ENCODE data around the gene THSD7B.

Gene THSD7B

DNA sequence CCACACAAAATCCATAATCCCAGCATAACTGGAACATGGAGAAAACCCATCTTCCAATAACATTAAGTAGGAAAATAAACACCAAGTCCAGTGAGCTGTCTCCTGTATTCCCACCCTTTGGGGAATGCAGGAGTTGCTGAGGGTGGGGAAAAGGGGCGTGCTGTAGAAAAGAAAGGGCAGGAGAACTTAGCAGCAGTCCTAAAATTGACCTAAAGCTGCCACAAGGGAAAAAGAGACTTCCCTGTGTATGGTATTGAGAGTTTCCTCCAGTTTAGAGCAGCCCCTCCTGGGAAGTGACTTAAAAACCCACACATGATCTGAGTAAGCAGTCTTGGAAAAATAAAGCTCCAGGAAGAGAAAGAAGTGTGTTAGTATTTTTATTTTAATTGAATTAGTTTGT, 428.8 kb downstream of the THSD7B start:
- H3K4me3 ChIP-seq (ENCODE audit: low read length in 2 of 2), result no peak overlapping the region
- no peaks in the 10 kb centered on the region for H3K27me3 ChIP-seq (ENCODE audit: control insufficient read depth in 3 of 3, insufficient read depth in 3 of 3, low read depth in 1 of 3, low read length in 3 of 3)
- H3K36me3 ChIP-seq (replicated peaks in 1 of 2; ENCODE audit: control insufficient read depth in 2 of 2, insufficient read depth in 2 of 2, low read length in 2 of 2), result no peaks in the 10 kb centered on the region
- no peak overlapping the region for H3K27ac ChIP-seq (replicated peaks; ENCODE audit: low read length)
- no peak overlapping the region for H4K91ac ChIP-seq (ENCODE audit: low read depth, low read length, poor library complexity)
- H3K4me2 ChIP-seq (ENCODE audit: insufficient read depth, low read length, poor library complexity, severe bottlenecking), result no peak overlapping the region
- no peaks in the 10 kb centered on the region for H3K9me3 ChIP-seq (replicated peaks in 1 of 2; ENCODE audit: control insufficient read depth in 2 of 2, insufficient read depth in 1 of 2, low read depth in 1 of 2, low read length in 2 of 2)
- H3K18ac ChIP-seq (ENCODE audit: low read length), result no peak overlapping the region
- no peak overlapping the region for H2BK12ac ChIP-seq (ENCODE audit: low read length)
- H3K9ac ChIP-seq (ENCODE audit: low read depth, low read length, poor library complexity), result no peak overlapping the region
- no peak overlapping the region for H2AK5ac ChIP-seq (ENCODE audit: low read depth, low read length)
- H2BK120ac ChIP-seq (ENCODE audit: low read depth, low read length), result no peak overlapping the region
- H3K4me1 ChIP-seq (ENCODE audit: control insufficient read depth in 2 of 2, insufficient read depth in 1 of 2, low read depth in 1 of 2, low read length in 2 of 2), result peaks cover 0 to 2% of the 10 kb centered on the region in 2 donors
- no peak overlapping the region for H2AFZ ChIP-seq (ENCODE audit: low read length)
- H4K8ac ChIP-seq (ENCODE audit: low read depth, low read length), result no peak overlapping the region
- H2BK5ac ChIP-seq (ENCODE audit: low read length), result no peak overlapping the region
- no peak for DNase-seq (ENCODE audit: low spot score)
- no peak overlapping the region for H3K14ac ChIP-seq (ENCODE audit: low read length)
- no peak overlapping the region for H3K4ac ChIP-seq (ENCODE audit: low read length)
- no peak overlapping the region for H3K23ac ChIP-seq (ENCODE audit: low read depth, low read length, poor library complexity)
- no CpG with 5 or more reads among the region's 1 CpG for WGBS, 2 donors (ENCODE audit: extremely low coverage in 2 of 2, insufficient read length in 2 of 2, insufficient replicate concordance in 1 of 2)
- no peak overlapping the region for H2BK15ac ChIP-seq (ENCODE audit: low read length)
- H3K79me1 ChIP-seq (ENCODE audit: low read depth, low read length), result no peaks in the 10 kb centered on the region

DNA sequence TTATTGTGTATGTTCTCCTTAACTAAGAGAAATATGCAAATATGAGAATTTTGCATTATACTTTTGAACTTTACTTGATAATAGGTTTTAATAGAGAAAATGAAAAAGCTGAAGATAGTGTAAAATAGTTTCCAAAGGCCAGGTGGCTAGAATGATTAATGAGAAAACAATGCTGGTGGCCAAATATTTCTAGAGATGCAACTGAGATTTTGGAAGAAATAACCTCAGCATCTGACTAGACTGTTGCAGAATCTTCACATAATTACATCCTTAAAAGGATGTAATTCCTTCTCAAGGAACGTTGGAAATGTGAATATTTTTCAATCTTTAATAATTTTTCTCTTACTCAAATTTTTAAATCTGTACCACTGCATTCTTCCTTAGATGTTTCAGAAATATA, 434.4 kb downstream of the THSD7B start:
- Histone ChIP-seq H3K4me3 (ENCODE audit: low read length in 2 of 2) (no peak overlapping the region), H3K23ac (ENCODE audit: low read depth, low read length, poor library complexity) (no peak overlapping the region), H2BK12ac (ENCODE audit: low read length) (no peak overlapping the region), H4K91ac (ENCODE audit: low read depth, low read length, poor library complexity) (no peak overlapping the region), H3K4me2 (ENCODE audit: insufficient read depth, low read length, poor library complexity, severe bottlenecking) (no peak overlapping the region), H3K27ac (replicated peaks; ENCODE audit: low read length) (no peak overlapping the region), H2BK5ac (ENCODE audit: low read length) (no peak overlapping the region), H3K36me3 (replicated peaks in 1 of 2; ENCODE audit: control insufficient read depth in 2 of 2, insufficient read depth in 2 of 2, low read length in 2 of 2) (no peaks in the 10 kb centered on the region), H2BK15ac (ENCODE audit: low read length) (no peak overlapping the region), H3K79me1 (ENCODE audit: low read depth, low read length) (no peaks in the 10 kb centered on the region), H2AFZ (ENCODE audit: low read length) (no peak overlapping the region), H2AK5ac (ENCODE audit: low read depth, low read length) (no peak overlapping the region), H3K4me1 (ENCODE audit: control insufficient read depth in 2 of 2, insufficient read depth in 1 of 2, low read depth in 1 of 2, low read length in 2 of 2) (no peaks in the 10 kb centered on the region), H3K9me3 (replicated peaks in 1 of 2; ENCODE audit: control insufficient read depth in 2 of 2, insufficient read depth in 1 of 2, low read depth in 1 of 2, low read length in 2 of 2) (no peaks in the 10 kb centered on the region), H3K9ac (ENCODE audit: low read depth, low read length, poor library complexity) (no peak overlapping the region), H3K14ac (ENCODE audit: low read length) (no peak overlapping the region), H3K4ac (ENCODE audit: low read length) (no peak overlapping the region), H4K8ac (ENCODE audit: low read depth, low read length) (no peak overlapping the region), H3K27me3 (ENCODE audit: control insufficient read depth in 3 of 3, insufficient read depth in 3 of 3, low read depth in 1 of 3, low read length in 3 of 3) (no peaks in the 10 kb centered on the region), H2BK120ac (ENCODE audit: low read depth, low read length) (no peak overlapping the region), H3K18ac (ENCODE audit: low read length) (no peak overlapping the region)
- no CpG with 5 or more reads among the region's 1 CpG for WGBS, 2 donors (ENCODE audit: extremely low coverage in 2 of 2, insufficient read length in 2 of 2, insufficient replicate concordance in 1 of 2)
- no peak for DNase-seq (ENCODE audit: low spot score)

DNA sequence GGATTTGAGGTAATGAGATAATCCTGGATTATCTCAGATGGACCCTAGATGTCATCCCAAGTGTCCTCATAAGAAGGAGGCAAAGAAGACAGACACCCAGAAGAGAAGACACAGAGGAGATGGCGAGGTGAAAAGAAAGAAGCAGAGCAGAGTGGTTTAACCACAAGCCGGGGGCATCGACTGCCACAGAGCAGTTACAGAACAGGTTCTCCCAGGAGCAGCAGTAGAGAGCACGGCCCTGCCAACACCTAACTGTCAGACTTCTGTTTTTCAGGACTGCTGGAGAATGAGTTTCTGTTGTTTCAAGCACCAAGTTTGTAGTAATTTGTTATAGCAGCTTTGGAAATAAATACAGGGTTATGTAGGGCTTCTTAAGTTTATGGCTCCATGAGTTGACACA, 437.0 kb downstream of the THSD7B start:
- Histone ChIP-seq H2AFZ (ENCODE audit: low read length) (no peak overlapping the region), H4K8ac (ENCODE audit: low read depth, low read length) (no peak overlapping the region), H3K4ac (ENCODE audit: low read length) (no peak overlapping the region), H2BK120ac (ENCODE audit: low read depth, low read length) (no peak overlapping the region), H3K4me2 (ENCODE audit: insufficient read depth, low read length, poor library complexity, severe bottlenecking) (no peak overlapping the region), H3K9me3 (replicated peaks in 1 of 2; ENCODE audit: control insufficient read depth in 2 of 2, insufficient read depth in 1 of 2, low read depth in 1 of 2, low read length in 2 of 2) (no peaks in the 10 kb centered on the region), H3K9ac (ENCODE audit: low read depth, low read length, poor library complexity) (no peak overlapping the region), H3K27ac (replicated peaks; ENCODE audit: low read length) (no peak overlapping the region), H3K14ac (ENCODE audit: low read length) (no peak overlapping the region), H3K18ac (ENCODE audit: low read length) (no peak overlapping the region), H2BK12ac (ENCODE audit: low read length) (no peak overlapping the region), H3K36me3 (replicated peaks in 1 of 2; ENCODE audit: control insufficient read depth in 2 of 2, insufficient read depth in 2 of 2, low read length in 2 of 2) (no peaks in the 10 kb centered on the region), H3K23ac (ENCODE audit: low read depth, low read length, poor library complexity) (no peak overlapping the region), H3K4me3 (ENCODE audit: low read length in 2 of 2) (no peak overlapping the region), H4K91ac (ENCODE audit: low read depth, low read length, poor library complexity) (no peak overlapping the region), H3K79me1 (ENCODE audit: low read depth, low read length) (no peaks in the 10 kb centered on the region), H2AK5ac (ENCODE audit: low read depth, low read length) (no peak overlapping the region), H2BK5ac (ENCODE audit: low read length) (no peak overlapping the region), H2BK15ac (ENCODE audit: low read length) (no peak overlapping the region), H3K27me3 (ENCODE audit: control insufficient read depth in 3 of 3, insufficient read depth in 3 of 3, low read depth in 1 of 3, low read length in 3 of 3) (no peaks in the 10 kb centered on the region), H3K4me1 (ENCODE audit: control insufficient read depth in 2 of 2, insufficient read depth in 1 of 2, low read depth in 1 of 2, low read length in 2 of 2) (no peaks in the 10 kb centered on the region)
- WGBS, 2 donors (ENCODE audit: extremely low coverage in 2 of 2, insufficient read length in 2 of 2, insufficient replicate concordance in 1 of 2), result no CpG with 5 or more reads among the region's 4 CpGs
- no peak for DNase-seq (ENCODE audit: low spot score)

DNA sequence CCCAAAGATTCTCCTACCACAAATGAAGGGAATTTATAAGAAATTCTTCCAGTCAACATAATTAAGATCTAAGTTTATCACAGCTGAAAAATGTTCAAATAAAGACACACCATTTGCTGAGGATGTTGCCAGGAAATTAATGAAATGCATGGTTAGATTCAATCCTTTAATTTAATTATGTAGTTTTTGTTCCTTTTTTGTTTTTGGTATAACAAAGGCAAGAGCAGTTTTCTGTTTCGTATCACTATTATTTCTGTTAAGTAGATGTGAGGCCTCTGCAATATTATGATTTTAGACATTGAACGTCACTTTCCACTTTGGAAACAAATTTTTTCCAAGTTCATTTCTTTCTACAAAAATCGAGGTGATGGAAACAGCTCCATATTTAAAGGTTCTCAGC, 440.0 kb downstream of the THSD7B start:
- Histone ChIP-seq H2AFZ (ENCODE audit: low read length) (no peak overlapping the region), H4K91ac (ENCODE audit: low read depth, low read length, poor library complexity) (no peak overlapping the region), H3K4me3 (ENCODE audit: low read length in 2 of 2) (no peak overlapping the region), H4K8ac (ENCODE audit: low read depth, low read length) (no peak overlapping the region), H3K4me2 (ENCODE audit: insufficient read depth, low read length, poor library complexity, severe bottlenecking) (no peak overlapping the region), H3K4ac (ENCODE audit: low read length) (no peak overlapping the region), H3K9me3 (replicated peaks in 1 of 2; ENCODE audit: control insufficient read depth in 2 of 2, insufficient read depth in 1 of 2, low read depth in 1 of 2, low read length in 2 of 2) (no peaks in the 10 kb centered on the region), H3K14ac (ENCODE audit: low read length) (no peak overlapping the region), H3K36me3 (replicated peaks in 1 of 2; ENCODE audit: control insufficient read depth in 2 of 2, insufficient read depth in 2 of 2, low read length in 2 of 2) (no peaks in the 10 kb centered on the region), H2BK5ac (ENCODE audit: low read length) (no peak overlapping the region), H2AK5ac (ENCODE audit: low read depth, low read length) (no peak overlapping the region), H3K9ac (ENCODE audit: low read depth, low read length, poor library complexity) (no peak overlapping the region), H3K27me3 (ENCODE audit: control insufficient read depth in 3 of 3, insufficient read depth in 3 of 3, low read depth in 1 of 3, low read length in 3 of 3) (no peaks in the 10 kb centered on the region), H2BK12ac (ENCODE audit: low read length) (no peak overlapping the region), H3K79me1 (ENCODE audit: low read depth, low read length) (no peaks in the 10 kb centered on the region), H3K18ac (ENCODE audit: low read length) (no peak overlapping the region), H3K27ac (replicated peaks; ENCODE audit: low read length) (no peak overlapping the region), H2BK15ac (ENCODE audit: low read length) (no peak overlapping the region), H2BK120ac (ENCODE audit: low read depth, low read length) (no peak overlapping the region), H3K4me1 (ENCODE audit: control insufficient read depth in 2 of 2, insufficient read depth in 1 of 2, low read depth in 1 of 2, low read length in 2 of 2) (no peaks in the 10 kb centered on the region), H3K23ac (ENCODE audit: low read depth, low read length, poor library complexity) (no peak overlapping the region)
- DNase-seq (ENCODE audit: low spot score), result no peak
- no CpG with 5 or more reads among the region's 3 CpGs for WGBS, 2 donors (ENCODE audit: extremely low coverage in 2 of 2, insufficient read length in 2 of 2, insufficient replicate concordance in 1 of 2)
